ENCODE measurements around the gene GREM1.

Gene GREM1

GRCh38 chr15:32729700-32730395 is 12.0 kb downstream of the GREM1 start:
- DNase-seq (ENCODE audit: extremely low read depth in 1 of 2, low read depth in 1 of 2), result no peak

DNA sequence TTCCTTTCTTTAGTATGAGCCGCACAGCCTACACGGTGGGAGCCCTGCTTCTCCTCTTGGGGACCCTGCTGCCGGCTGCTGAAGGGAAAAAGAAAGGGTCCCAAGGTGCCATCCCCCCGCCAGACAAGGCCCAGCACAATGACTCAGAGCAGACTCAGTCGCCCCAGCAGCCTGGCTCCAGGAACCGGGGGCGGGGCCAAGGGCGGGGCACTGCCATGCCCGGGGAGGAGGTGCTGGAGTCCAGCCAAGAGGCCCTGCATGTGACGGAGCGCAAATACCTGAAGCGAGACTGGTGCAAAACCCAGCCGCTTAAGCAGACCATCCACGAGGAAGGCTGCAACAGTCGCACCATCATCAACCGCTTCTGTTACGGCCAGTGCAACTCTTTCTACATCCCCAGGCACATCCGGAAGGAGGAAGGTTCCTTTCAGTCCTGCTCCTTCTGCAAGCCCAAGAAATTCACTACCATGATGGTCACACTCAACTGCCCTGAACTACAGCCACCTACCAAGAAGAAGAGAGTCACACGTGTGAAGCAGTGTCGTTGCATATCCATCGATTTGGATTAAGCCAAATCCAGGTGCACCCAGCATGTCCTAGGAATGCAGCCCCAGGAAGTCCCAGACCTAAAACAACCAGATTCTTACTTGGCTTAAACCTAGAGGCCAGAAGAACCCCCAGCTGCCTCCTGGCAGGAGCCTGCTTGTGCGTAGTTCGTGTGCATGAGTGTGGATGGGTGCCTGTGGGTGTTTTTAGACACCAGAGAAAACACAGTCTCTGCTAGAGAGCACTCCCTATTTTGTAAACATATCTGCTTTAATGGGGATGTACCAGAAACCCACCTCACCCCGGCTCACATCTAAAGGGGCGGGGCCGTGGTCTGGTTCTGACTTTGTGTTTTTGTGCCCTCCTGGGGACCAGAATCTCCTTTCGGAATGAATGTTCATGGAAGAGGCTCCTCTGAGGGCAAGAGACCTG is 13.2 kb downstream of the GREM1 start:
- DNase-seq (ENCODE audit: extremely low read depth in 1 of 2, low read depth in 1 of 2), result no peak

GRCh38 chr15:32732574-32733157 is 14.9 kb downstream of the GREM1 start:
- no peak for DNase-seq (ENCODE audit: extremely low read depth in 1 of 2, low read depth in 1 of 2)

DNA sequence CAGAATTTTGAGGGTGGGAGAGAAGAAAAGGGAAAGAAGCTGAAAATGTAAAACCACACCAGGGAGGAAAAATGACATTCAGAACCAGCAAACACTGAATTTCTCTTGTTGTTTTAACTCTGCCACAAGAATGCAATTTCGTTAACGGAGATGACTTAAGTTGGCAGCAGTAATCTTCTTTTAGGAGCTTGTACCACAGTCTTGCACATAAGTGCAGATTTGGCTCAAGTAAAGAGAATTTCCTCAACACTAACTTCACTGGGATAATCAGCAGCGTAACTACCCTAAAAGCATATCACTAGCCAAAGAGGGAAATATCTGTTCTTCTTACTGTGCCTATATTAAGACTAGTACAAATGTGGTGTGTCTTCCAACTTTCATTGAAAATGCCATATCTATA is 15.5 kb downstream of the GREM1 start:
- DNase-seq (ENCODE audit: extremely low read depth in 1 of 2, low read depth in 1 of 2), result no peak

- no peak for DNase-seq (ENCODE audit: extremely low read depth in 1 of 2, low read depth in 1 of 2)
Observed at GRCh38 chr15:32735989-32736700, 18.3 kb downstream of the GREM1 start.

DNA sequence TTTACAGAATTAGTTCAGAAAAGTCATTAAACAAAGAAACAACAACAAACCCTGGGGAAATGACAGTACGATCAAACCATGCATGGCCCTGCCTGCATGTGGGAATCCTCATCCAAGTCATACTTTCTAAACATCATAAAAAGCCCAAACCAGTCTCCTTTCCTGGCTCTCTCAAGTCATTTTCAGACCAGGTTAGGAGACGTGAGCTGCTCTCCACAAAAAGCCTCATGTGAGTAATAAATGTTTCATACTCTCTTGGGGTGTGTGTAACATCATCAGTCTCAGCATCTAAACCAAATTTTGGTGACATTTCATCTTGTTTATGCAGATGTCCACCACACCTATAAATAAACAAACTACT is 18.9 kb downstream of the GREM1 start:
- DNase-seq (ENCODE audit: extremely low read depth in 1 of 2, low read depth in 1 of 2), result no peak

DNA sequence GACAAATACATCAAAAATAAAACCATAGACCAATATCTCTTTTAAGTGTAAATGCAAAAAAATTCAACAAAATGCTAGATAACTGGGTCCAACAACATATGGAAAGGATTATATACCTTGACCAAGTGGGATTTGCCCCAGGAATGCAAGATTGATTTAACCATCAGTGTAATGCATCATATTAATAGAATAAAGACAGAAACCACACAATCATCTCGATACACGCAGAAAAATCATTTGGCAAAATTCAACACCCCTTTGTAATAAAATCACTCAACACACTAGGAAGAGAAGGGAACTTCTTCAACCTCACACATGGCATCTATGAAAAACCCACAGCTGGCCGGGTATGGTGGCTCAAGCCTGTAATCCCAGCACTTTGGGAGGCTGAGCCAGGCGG is 19.5 kb downstream of the GREM1 start:
- no peak for DNase-seq (ENCODE audit: extremely low read depth in 1 of 2, low read depth in 1 of 2)

DNA sequence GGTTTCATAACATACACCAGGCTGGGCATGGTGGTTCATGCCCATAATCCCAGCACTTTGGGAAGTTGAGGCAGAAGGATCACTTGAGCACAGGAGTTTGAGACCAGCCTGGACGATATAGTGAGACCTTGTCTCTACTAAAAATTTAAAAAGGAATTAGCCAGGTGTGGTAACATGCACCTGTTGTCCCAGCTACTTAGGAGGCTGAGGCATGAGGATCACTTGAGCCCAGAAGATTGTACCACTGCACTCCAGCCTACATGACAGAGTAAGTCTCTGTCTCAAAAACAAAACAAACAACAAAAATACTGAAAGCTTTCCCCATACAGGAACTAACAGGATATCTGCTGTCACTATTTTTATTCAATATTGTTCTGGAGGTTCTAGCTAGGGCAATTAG is 20.9 kb downstream of the GREM1 start:
- DNase-seq (ENCODE audit: extremely low read depth in 1 of 2, low read depth in 1 of 2), result no peak

DNA sequence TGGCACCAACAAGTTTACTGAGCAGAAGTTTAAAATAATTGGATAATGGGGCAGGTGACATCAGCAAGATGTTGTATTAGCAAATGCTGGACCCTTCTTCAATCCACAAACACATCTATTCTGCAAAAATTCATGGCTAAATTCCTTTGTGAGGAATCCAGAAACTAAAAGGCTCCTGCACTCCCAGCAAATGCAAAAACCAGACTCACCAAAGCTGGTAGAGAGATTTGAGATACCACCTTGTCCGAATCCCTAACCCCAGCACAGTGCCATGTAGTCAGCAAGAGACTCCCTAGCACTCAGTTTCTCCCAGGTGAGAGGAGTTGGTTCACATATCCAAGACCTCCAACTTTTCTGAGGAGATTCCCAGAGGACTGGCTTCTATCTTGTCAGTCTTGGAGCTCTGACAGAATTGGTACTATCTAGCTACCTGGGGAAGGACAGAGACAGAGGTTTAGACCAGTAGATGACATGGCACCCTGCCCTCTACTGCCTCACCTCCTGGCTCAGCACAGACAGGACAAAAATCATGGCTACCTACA is 21.8 kb downstream of the GREM1 start:
- DNase-seq (ENCODE audit: extremely low read depth in 1 of 2, low read depth in 1 of 2), result no peak

DNA sequence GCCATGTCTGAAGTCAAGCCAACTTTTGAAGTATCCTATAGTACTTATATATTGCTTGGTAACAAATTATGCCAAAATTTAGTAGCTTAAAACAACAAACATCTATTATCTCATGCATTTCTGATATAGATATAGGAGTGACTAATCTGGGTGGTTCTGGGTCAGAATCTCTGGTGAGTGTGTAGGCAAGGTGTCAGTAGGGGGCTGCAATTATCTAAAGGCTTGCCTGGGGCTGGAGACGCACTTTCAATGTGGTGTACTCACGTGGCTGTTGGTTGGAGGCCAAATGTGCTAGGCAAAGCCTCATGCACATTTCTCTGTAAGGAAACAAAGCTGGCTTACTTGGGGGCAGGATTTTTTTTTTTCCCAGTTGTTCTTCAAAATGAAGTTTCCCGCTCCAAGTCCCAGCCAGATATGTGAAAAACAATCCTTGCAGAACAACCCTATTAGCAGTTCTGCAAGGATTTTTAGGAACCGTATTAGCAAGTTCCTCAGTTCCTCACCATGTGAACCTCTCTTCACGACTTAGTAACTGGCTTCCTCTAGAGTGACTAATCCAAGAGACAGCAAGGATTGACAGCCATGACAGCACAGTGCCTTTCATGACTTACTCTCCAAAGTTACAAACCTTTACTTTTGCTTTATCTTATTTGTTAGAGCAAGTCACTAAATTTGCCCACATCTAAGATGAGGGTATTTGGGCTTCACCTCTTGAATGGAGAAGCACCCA is 25.8 kb downstream of the GREM1 start:
- DNase-seq (ENCODE audit: extremely low read depth in 1 of 2, low read depth in 1 of 2), result no peak

DNA sequence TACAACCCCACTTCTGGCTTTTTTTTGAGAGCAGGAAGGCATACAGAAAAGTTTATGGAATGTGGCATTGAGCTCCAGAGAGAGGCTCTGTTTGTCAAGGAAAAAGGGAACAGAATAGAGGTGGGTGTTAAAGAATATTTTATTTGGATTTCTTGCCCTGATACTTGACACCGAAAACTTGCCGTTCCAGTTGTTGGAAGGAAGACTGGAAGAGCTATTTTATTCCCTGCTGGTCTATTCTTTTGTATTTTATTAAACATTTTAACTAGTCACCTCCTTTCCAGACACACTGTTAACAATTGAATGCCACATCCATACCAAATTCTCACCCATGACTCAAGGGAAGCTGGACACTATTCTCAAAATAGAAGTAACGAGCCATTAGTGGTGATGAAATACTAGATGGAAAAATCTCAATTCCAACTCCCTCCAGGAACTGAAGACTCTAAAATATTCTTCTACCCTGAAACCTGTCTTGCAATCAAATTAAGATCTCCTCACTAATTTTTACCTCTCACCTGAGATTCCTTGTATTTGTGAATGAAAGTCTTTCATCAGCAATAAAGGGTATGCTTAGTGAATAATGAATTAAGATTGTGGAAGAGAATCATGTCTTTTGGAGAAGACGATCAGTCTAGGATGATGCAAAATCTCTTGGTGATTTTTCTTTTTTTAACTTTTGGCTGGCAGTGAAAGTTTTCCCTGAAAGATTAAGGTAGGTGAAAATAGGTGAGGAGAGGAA is 28.5 kb downstream of the GREM1 start:
- no peak for DNase-seq (ENCODE audit: extremely low read depth in 1 of 2, low read depth in 1 of 2)

GRCh38 chr15:32747921-32748342 is 30.1 kb downstream of the GREM1 start:
- DNase-seq (ENCODE audit: extremely low read depth in 1 of 2, low read depth in 1 of 2), result no peak

DNA sequence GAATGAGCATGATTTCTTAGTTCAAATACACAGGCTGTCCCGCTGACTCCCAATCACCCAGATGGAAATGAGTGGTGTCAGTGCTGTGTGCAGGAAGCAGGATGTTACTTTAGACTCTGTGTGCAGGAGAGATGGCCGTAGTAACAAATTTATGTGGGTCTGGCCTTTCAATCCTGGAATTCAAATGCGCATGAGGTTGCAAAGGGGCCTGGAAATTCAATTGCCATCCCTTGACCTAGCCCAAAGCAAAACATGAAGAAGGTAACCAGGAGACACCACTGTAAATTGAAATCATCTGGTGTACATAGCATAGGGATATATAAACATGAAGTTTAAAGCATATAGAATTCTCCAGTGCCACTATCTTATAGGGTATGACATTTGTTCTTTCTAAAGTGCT is 33.2 kb downstream of the GREM1 start:
- no peak for DNase-seq (ENCODE audit: extremely low read depth in 1 of 2, low read depth in 1 of 2)

- no peak for DNase-seq (ENCODE audit: extremely low read depth in 1 of 2, low read depth in 1 of 2)
Observed at GRCh38 chr15:32757426-32757825, 39.6 kb downstream of the GREM1 start.

DNA sequence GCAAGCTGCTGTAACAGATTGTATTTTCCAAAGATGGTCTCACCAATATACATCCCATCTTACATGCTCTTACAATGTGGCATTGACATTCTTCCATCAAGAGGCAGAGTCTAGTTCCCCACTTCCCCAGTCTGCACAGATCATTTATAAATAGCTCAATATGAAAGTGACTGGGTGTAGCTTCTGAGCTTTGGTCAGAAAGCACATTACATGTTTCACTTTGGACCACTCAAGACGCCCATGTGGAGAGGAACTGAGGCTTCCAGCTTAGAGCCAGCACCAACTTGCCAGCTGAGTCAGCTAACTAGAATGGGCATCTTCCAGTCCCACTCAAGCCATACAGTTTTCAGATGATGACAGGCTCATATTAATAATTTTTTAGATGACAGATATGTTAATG is 45.5 kb downstream of the GREM1 start:
- no peak for DNase-seq (ENCODE audit: extremely low read depth in 1 of 2, low read depth in 1 of 2)

DNA sequence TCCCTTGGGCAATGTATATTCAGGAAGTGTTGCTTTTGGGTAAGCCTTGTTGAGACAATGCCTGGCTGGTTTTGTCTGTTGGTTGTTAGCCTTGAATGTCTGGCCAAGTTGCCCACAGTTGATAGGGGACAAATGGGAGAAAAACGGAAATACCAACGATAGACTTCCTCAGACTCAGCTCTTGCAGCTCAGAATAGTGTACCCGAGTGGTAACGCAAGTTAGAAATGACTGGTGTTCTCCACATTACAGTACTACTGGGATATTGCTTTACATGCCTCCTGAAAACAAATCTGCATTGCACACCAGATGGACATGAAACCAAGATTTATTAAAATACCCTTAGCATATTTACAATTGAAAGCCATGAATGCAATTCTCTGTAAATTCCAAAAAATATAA is 47.4 kb downstream of the GREM1 start:
- DNase-seq (ENCODE audit: extremely low read depth in 1 of 2, low read depth in 1 of 2), result no peak

GRCh38 chr15:32766101-32766500 is 48.3 kb downstream of the GREM1 start:
- DNase-seq (ENCODE audit: extremely low read depth in 1 of 2, low read depth in 1 of 2), result no peak

GRCh38 chr15:32767236-32767635 is 49.4 kb downstream of the GREM1 start:
- DNase-seq (ENCODE audit: extremely low read depth in 1 of 2, low read depth in 1 of 2), result no peak

GRCh38 chr15:32774022-32774421 is 56.2 kb downstream of the GREM1 start:
- no peak for DNase-seq (ENCODE audit: extremely low read depth in 1 of 2, low read depth in 1 of 2)

DNA sequence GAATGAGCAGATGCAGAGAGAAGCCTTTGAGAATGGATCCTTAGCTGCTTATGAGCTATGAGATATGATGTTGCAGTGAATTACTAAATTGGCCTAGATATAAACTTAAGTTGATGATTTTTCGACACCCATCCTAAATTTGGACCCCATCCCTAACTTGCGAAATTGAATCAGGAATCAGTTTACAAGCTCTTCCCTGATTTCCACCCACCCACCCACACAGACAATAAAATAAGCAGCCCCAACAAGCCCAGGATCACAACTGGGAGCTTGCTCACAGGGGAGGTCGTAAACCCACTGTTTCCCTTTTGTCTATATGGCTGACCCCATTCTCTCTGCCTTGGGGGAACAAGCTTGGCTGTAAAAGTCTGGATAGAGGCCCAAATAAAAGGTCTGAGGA is 57.3 kb downstream of the GREM1 start:
- no peak for DNase-seq (ENCODE audit: extremely low read depth in 1 of 2, low read depth in 1 of 2)
